ENCODE results near the gene COL28A1. TPM values are rescaled to one million over a fixed set of nuclear protein-coding genes. Genes with fewer than 3 reads are reported as not detected.

The COL28A1 gene
- total and polyA plus RNA-seq, 2 experiments from 2014 or later: 0.31 to 0.70 TPM

Other genes with a start within 250 kb of the COL28A1 start
- gene MIOS, start 31.0 kb upstream of the COL28A1 start, total RNA-seq (2014; rRNA removed; shearing (Covaris generic)): 85.7 and 95.7 TPM in 2 replicates
- 11.3 and 13.1 TPM in 2 replicates for gene MIOS, start 31.0 kb upstream of the COL28A1 start, polyA plus RNA-seq (2016; fragmentation: Nextera tagmentation; extraction: Ambion mirVana)
- gene UMAD1, start 104.9 kb upstream of the COL28A1 start, total RNA-seq (2014; rRNA removed; shearing (Covaris generic)): 8.3 and 8.4 TPM in 2 replicates
- gene UMAD1, start 104.9 kb upstream of the COL28A1 start, polyA plus RNA-seq (2016; fragmentation: Nextera tagmentation; extraction: Ambion mirVana): 10.3 and 12.4 TPM in 2 replicates
- gene RPA3, start 182.7 kb upstream of the COL28A1 start, total RNA-seq (2014; rRNA removed; shearing (Covaris generic)): 57.4 and 74.9 TPM in 2 replicates
- gene RPA3, start 182.7 kb upstream of the COL28A1 start, polyA plus RNA-seq (2016; fragmentation: Nextera tagmentation; extraction: Ambion mirVana): 284 and 287 TPM in 2 replicates